ENCODE data around the gene NEGR1. TPM values are rescaled to one million over a fixed set of nuclear protein-coding genes. Genes with fewer than 3 reads are reported as not detected.

The NEGR1 gene
- total RNA-seq, 1 donor from 2014 or later: 0.64 TPM

- DNase-seq (ENCODE audit: low read depth in 2 of 2): no peak
Measured at GRCh38 chr1:71582673-71583072, 699.7 kb downstream of the NEGR1 start.

GRCh38 chr1:71577451-71578131 is 704.7 kb downstream of the NEGR1 start:
- no peak for DNase-seq (ENCODE audit: low read depth in 2 of 2)

GRCh38 chr1:71572038-71572437 is 710.3 kb downstream of the NEGR1 start:
- no peak for DNase-seq (ENCODE audit: low read depth in 2 of 2)

GRCh38 chr1:71566413-71566812 is 715.9 kb downstream of the NEGR1 start:
- DNase-seq (ENCODE audit: low read depth in 2 of 2): no peak

GRCh38 chr1:71565831-71566230 is 716.5 kb downstream of the NEGR1 start:
- no peak for DNase-seq (ENCODE audit: low read depth in 2 of 2)

- DNase-seq (ENCODE audit: low read depth in 2 of 2): no peak
Measured at GRCh38 chr1:71565262-71565661, 717.1 kb downstream of the NEGR1 start.

- no peak for DNase-seq (ENCODE audit: low read depth in 2 of 2)
Measured at GRCh38 chr1:71562298-71562697, 720.0 kb downstream of the NEGR1 start.

- no peak for DNase-seq (ENCODE audit: low read depth in 2 of 2)
Measured at GRCh38 chr1:71561729-71562128, 720.6 kb downstream of the NEGR1 start.

- no peak for DNase-seq (ENCODE audit: low read depth in 2 of 2)
Measured at GRCh38 chr1:71561206-71561605, 721.1 kb downstream of the NEGR1 start.

- DNase-seq (ENCODE audit: low read depth in 2 of 2): no peak
Measured at GRCh38 chr1:71559880-71560279, 722.5 kb downstream of the NEGR1 start.

- no peak for DNase-seq (ENCODE audit: low read depth in 2 of 2)
Measured at GRCh38 chr1:71557138-71557537, 725.2 kb downstream of the NEGR1 start.

GRCh38 chr1:71548398-71548890 is 733.9 kb downstream of the NEGR1 start:
- DNase-seq (ENCODE audit: low read depth in 2 of 2): no peak

GRCh38 chr1:71542155-71542554 is 740.2 kb downstream of the NEGR1 start:
- DNase-seq (ENCODE audit: low read depth in 2 of 2): no peak

GRCh38 chr1:71533950-71534349 is 748.4 kb downstream of the NEGR1 start:
- no peak for DNase-seq (ENCODE audit: low read depth in 2 of 2)

GRCh38 chr1:71532343-71532742 is 750.0 kb downstream of the NEGR1 start:
- DNase-seq (ENCODE audit: low read depth in 2 of 2): no peak

- DNase-seq (ENCODE audit: low read depth in 2 of 2): no peak
Measured at GRCh38 chr1:71526824-71527223, 755.5 kb downstream of the NEGR1 start.

GRCh38 chr1:71522721-71523120 is 759.6 kb downstream of the NEGR1 start:
- DNase-seq (ENCODE audit: low read depth in 2 of 2): no peak

- peak in 1 of 2 donors; percentile 5 for DNase-seq (ENCODE audit: low read depth in 2 of 2)
Measured at GRCh38 chr1:71521655-71522264, 760.6 kb downstream of the NEGR1 start.

- no peak for DNase-seq (ENCODE audit: low read depth in 2 of 2)
Measured at GRCh38 chr1:71511505-71511904, 770.8 kb downstream of the NEGR1 start.

GRCh38 chr1:71510725-71511124 is 771.6 kb downstream of the NEGR1 start:
- DNase-seq (ENCODE audit: low read depth in 2 of 2): no peak

GRCh38 chr1:71509051-71509595 is 773.2 kb downstream of the NEGR1 start:
- DNase-seq (ENCODE audit: low read depth in 2 of 2): no peak

- no peak for DNase-seq (ENCODE audit: low read depth in 2 of 2)
Measured at GRCh38 chr1:71502006-71502405, 780.3 kb downstream of the NEGR1 start.

GRCh38 chr1:71498542-71498941 is 783.8 kb downstream of the NEGR1 start:
- DNase-seq (ENCODE audit: low read depth in 2 of 2): no peak

Data from dermis microvascular lymphatic vessel endothelial cell (primary cell).